Stimulated activated CD4-positive, alpha-beta T cell treated with anti-CD3 and anti-CD28 coated beads, Interleukin-12 subunit alpha, Interleukin-12 subunit beta, amount 100 ng/mL, for 48 hours (primary cell): ENCODE results near the gene DDX11.
"Not testable (repeated sequence)": the region's sequence is repeated elsewhere in the genome, so short reads cannot be mapped to it uniquely, and the experiment has no call there.

Experiments used
- DNase-seq, 3 donors: peaks; one replicate each; pipeline ENCODE4 v3.0.0-alpha.2; 2020; ENCODE audit warnings: low read depth in 2 of 3, low spot score in 1 of 3

Gene DDX11

DNA sequence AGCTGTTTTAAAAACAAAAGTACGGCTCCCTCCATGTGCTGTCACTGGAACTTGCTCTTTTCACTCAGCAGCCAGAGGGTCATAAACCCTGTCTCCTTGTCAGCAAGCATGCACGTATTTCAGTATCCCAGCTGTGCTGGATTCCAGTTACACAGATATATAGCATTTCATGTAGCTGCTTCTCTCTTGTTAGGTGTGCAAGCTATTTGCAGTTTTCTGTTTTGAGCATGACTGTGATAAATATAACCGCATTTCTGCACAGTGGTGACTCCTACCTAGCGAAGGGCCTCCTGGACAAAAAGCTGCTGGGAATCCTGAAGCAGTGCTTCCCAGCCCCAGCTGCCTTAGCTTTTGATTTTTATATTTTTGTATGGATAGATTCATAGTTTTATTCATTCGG is 24.7 kb downstream of the DDX11 start:
- DNase-seq, result not testable (repeated sequence)

- DNase-seq, result not testable (repeated sequence)
Observed at GRCh38 chr12:31098771-31099170, 25.1 kb downstream of the DDX11 start.

GRCh38 chr12:31099434-31099833 is 25.8 kb downstream of the DDX11 start:
- DNase-seq, result not testable (repeated sequence)

GRCh38 chr12:31100503-31101208 is 27.0 kb downstream of the DDX11 start:
- DNase-seq, result not testable (repeated sequence)

DNA sequence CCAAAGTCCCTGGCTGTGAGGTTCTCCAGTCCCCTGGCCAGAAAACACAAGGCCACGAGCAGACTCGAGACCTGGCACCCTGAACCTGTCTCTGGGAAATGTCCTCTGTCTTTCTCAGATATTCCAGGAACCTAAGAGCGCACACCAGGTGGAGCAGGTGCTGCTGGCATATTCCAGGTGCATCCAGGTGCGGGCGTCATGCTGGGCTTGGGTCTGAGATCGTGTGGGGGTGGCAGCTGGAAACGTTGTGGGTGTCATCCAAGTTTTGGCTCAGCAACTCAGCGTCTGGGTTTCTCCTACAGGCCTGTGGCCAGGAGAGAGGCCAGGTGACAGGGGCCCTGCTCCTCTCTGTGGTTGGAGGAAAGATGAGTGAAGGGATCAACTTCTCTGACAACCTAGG is 28.5 kb downstream of the DDX11 start:
- DNase-seq, result not testable (repeated sequence)

GRCh38 chr12:31102596-31102995 is 28.9 kb downstream of the DDX11 start:
- not testable (repeated sequence) for DNase-seq

GRCh38 chr12:31103561-31103975 is 29.9 kb downstream of the DDX11 start:
- not testable (repeated sequence) for DNase-seq

GRCh38 chr12:31104220-31104619 is 30.6 kb downstream of the DDX11 start:
- DNase-seq, result not testable (repeated sequence)

GRCh38 chr12:31104773-31105172 is 31.1 kb downstream of the DDX11 start:
- not testable (repeated sequence) for DNase-seq

DNA sequence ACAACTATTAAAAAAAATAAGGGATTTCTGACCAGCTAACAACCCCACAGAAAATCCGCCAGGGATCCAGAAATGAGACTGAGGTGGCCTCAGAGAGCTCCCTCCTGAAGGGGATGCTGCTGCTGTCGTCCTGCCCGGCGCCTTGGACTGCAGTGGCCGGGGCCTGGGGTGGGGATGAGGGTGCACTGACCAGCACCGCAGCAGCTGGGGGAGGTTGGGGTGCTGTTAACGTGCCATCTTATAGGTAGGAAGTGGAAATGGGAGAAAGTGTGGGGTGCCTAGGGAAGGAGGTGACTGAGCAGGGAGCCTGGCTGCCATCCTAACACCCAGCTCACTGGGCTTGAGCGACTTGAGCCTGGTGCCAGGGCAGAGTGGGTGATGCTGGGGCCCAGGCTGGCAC is 32.0 kb downstream of the DDX11 start:
- DNase-seq, result no peak

- no peak for DNase-seq
Observed at GRCh38 chr12:31106101-31106803, 32.6 kb downstream of the DDX11 start.

DNA sequence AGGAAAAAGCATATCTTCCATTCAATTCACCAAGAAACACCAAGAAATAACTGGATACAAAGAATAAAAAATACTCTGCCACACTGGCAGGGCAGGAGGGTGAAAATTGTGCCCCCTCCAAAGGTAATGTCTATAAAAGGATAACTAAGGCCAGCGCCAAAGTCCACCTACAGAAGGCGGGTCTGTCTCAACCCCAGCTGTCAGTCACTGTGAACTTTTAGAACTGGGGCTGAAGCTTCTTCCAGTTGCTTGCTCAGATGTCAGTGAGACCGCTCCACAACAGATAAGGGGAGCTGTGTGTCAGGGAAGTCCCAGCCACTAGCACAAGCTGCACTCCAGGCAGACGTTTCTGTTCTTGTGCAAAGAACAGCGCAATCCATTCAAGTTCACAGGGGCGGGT is 36.1 kb downstream of the DDX11 start:
- not testable (repeated sequence) for DNase-seq

- not testable (repeated sequence) for DNase-seq
Observed at GRCh38 chr12:31110263-31110662, 36.6 kb downstream of the DDX11 start.

DNA sequence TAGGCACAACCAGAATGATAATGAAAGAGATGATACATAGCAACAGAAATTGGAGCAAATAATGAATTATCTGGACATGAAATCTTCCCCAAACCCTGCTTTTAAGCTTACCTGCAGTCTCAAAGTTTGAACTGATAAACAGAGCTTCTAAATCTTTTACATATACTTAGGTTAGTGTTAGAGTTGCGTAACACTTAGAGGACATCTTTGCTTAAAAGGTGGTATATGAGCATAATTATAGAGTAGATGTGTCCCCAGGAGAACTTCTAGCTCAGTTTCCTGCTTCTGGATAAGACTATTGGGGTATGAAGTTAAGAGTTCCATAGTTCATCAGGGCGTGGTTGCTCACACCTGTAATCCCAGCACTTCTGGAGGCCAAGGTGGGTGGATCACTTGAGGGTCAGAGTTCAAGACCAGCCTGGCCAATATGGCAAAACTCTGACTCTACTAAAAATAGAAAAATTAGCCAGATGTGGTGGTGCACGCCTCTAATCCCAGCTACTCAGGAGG is 41.5 kb downstream of the DDX11 start:
- not testable (repeated sequence) for DNase-seq

- DNase-seq, result not testable (repeated sequence)
Observed at GRCh38 chr12:31116846-31117202, 43.2 kb downstream of the DDX11 start.

DNA sequence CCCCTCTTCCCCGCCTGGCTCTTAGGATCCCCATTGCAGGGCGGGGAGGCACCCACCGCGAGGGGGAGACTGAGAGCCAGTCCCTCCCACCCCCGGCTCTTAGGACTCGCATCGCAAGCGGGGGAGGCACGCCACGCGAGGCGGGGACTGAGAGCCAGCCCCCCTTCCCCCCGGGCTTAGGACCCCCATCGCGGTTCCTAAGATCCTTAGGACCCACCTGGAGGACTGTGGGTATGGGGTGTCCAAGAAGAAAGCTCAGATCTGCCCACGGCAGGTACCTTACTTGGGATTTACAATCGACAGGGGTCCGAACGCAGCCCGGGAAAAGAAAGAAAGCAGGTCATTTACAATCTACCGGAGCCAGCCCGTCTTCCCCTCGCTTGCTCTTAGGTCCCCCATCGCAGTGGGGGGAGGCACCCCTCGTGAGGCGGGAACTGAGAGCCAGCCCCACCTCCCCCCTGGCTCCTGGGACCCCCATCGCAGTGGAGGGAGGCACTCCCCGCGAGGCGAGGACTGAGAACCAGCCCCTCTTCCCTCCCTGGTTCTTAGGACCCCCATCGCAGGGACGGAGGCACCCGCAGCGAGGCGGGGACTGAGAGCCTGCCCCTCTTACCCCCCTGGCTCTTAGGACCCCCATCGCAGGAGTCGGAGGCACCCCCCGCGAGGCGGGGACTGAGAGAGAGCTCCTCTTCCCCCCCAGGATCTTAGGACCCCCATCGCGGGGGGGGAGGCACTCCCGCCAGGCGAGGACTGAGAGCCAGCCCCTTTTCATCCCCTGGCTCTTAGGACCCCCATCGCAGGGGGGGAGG is 43.7 kb downstream of the DDX11 start:
- peak; percentile 16 to 42 (median 42) for DNase-seq

- no peak for DNase-seq
Observed at GRCh38 chr12:31118347-31119191, 44.9 kb downstream of the DDX11 start.

DNA sequence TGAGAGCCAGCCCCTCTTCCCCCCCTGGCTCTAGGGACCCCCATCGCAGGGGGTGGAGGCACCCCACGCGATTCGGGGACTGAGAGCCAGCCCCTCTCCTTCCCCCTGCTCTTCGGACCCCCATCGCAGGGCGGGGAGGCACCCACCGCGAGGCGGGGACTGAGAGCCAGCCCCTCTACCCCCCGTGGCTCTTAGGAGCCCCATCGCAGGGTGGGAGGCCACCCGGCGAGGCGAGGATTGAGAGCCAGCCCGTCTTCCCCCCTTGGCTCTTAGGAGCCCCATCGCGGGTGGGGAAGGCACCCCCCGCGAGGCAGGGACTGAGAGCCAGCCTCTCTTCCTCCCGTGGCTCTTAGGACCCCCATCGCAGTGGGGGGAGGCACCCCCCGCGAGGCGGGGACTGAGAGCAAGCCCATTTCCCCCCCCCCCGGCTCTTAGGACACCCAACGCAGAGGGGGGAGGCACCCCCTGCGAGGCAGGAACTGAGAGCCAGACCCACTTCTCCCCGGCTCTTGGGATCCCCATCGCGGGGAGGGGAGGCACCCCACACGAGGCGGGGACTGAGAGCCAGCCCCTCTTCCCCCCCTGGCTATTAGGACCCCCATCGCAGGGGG is 45.6 kb downstream of the DDX11 start:
- no peak for DNase-seq

- no peak for DNase-seq
Observed at GRCh38 chr12:31119803-31120211, 46.1 kb downstream of the DDX11 start.

- no peak for DNase-seq
Observed at GRCh38 chr12:31120392-31121008, 46.8 kb downstream of the DDX11 start.
